ENCODE results near the gene TBC1D1.

Gene TBC1D1

GRCh38 chr4:38085751-38086150, 194.9 kb downstream of the TBC1D1 start:
- TF ChIP-seq CTCF (conservative IDR thresholded peaks at IDR 0.05) (no peak), ZFX (IDR thresholded peaks at IDR 0.05) (no peak)
- H3K27ac ChIP-seq: no peak overlapping the region

- no peak for TF ChIP-seq ZFX (IDR thresholded peaks at IDR 0.05)
- TF ChIP-seq CTCF (conservative IDR thresholded peaks at IDR 0.05): no peak
- H3K27ac ChIP-seq: no peak overlapping the region
Observed at GRCh38 chr4:38086151-38086848, 195.4 kb downstream of the TBC1D1 start.

- TF ChIP-seq ZFX (IDR thresholded peaks at IDR 0.05) (no peak), CTCF (conservative IDR thresholded peaks at IDR 0.05) (no peak)
- H3K27ac ChIP-seq: no peak overlapping the region
Observed at GRCh38 chr4:38086849-38087226, 196.0 kb downstream of the TBC1D1 start.

- no peak overlapping the region for H3K27ac ChIP-seq
- TF ChIP-seq CTCF (conservative IDR thresholded peaks at IDR 0.05) (no peak), ZFX (IDR thresholded peaks at IDR 0.05) (no peak)
Observed at GRCh38 chr4:38088321-38088720, 197.4 kb downstream of the TBC1D1 start.

- H3K27ac ChIP-seq: no peak overlapping the region
- no peak for TF ChIP-seq CTCF (conservative IDR thresholded peaks at IDR 0.05)
- TF ChIP-seq ZFX (IDR thresholded peaks at IDR 0.05): no peak
Observed at GRCh38 chr4:38089961-38090360, 199.1 kb downstream of the TBC1D1 start.

- TF ChIP-seq ZFX (IDR thresholded peaks at IDR 0.05) (no peak), CTCF (conservative IDR thresholded peaks at IDR 0.05) (no peak)
- peak overlapping the region; percentile 20; the same call in 1 of the 2 replicates for H3K27ac ChIP-seq
Observed at GRCh38 chr4:38090455-38091246, 199.8 kb downstream of the TBC1D1 start.

GRCh38 chr4:38091636-38092035, 200.8 kb downstream of the TBC1D1 start:
- peak overlapping the region; percentile 20; the same call in 1 of the 2 replicates for H3K27ac ChIP-seq
- no peak for TF ChIP-seq ZFX (IDR thresholded peaks at IDR 0.05)
- no peak for TF ChIP-seq CTCF (conservative IDR thresholded peaks at IDR 0.05)
